ENCODE data around the gene ARF3. TPM values are rescaled to one million over a fixed set of nuclear protein-coding genes. Genes with fewer than 3 reads are reported as not detected.

The ARF3 gene
- 47.4 TPM for total RNA-seq

GRCh38 chr12:48957141-48958048 is at the start of gene ARF3:
TSS of gene ARF3 (minus strand) at chr12:48957487. CDS start at chr12:48941095, 16,392 bp downstream.
- ATAC-seq, result peak; percentile 96
- DNase-seq (ENCODE audit: low spot score), result peak; percentile 94

- no peak for DNase-seq (ENCODE audit: low spot score)
- ATAC-seq, result no peak
Measured at GRCh38 chr12:49000346-49000745, 43.1 kb upstream of the ARF3 start.

- no peak for DNase-seq (ENCODE audit: low spot score)
- ATAC-seq, result no peak
Measured at GRCh38 chr12:48999371-49000131, 42.3 kb upstream of the ARF3 start, which contains the start of gene DDN. TSS of gene DDN (minus strand) at chr12:48999375. CDS start at chr12:48999287, 88 bp downstream.

- no peak for DNase-seq (ENCODE audit: low spot score)
Measured at GRCh38 chr12:48998497-48999353, 41.4 kb upstream of the ARF3 start.

GRCh38 chr12:48997719-48998496 is 40.6 kb upstream of the ARF3 start:
- DNase-seq (ENCODE audit: low spot score) (no peak), ATAC-seq (peak; percentile 14)

More at GRCh38 chr12:48998497-48999353, 41.4 kb upstream of the ARF3 start:
- peak; percentile 12 for ATAC-seq

GRCh38 chr12:48996794-48997718 is 39.8 kb upstream of the ARF3 start:
- peak; percentile 73 for DNase-seq (ENCODE audit: low spot score)
- peak; percentile 77 for ATAC-seq

- ATAC-seq (peak; percentile 86), DNase-seq (ENCODE audit: low spot score) (peak; percentile 76)
Measured at GRCh38 chr12:48995086-48995879, 38.0 kb upstream of the ARF3 start.

GRCh38 chr12:48994224-48995085 is 37.2 kb upstream of the ARF3 start:
- DNase-seq (ENCODE audit: low spot score) (no peak), ATAC-seq (no peak)

- ATAC-seq (no peak), DNase-seq (ENCODE audit: low spot score) (no peak)
Measured at GRCh38 chr12:48993787-48994186, 36.5 kb upstream of the ARF3 start.

GRCh38 chr12:48991247-48992050 is 34.2 kb upstream of the ARF3 start:
- no peak for ATAC-seq

GRCh38 chr12:48990552-48990951 is 33.3 kb upstream of the ARF3 start:
- ATAC-seq (no peak), DNase-seq (ENCODE audit: low spot score) (no peak)

More at GRCh38 chr12:48991247-48992050, 34.2 kb upstream of the ARF3 start:
- no peak for DNase-seq (ENCODE audit: low spot score)

- DNase-seq (ENCODE audit: low spot score) (peak; percentile 69), ATAC-seq (peak; percentile 92)
Measured at GRCh38 chr12:48988030-48988649, 30.9 kb upstream of the ARF3 start.

- ATAC-seq (no peak), DNase-seq (ENCODE audit: low spot score) (no peak)
Measured at GRCh38 chr12:48986720-48987291, 29.5 kb upstream of the ARF3 start.

GRCh38 chr12:48985901-48986300 is 28.6 kb upstream of the ARF3 start:
- ATAC-seq, result no peak
- no peak for DNase-seq (ENCODE audit: low spot score)

- DNase-seq (ENCODE audit: low spot score) (no peak), ATAC-seq (no peak)
Measured at GRCh38 chr12:48985475-48985897, 28.2 kb upstream of the ARF3 start.

All from left lobe of liver (tissue), 2 donors.